ENCODE measurements around the gene MLXIP.

DNA sequence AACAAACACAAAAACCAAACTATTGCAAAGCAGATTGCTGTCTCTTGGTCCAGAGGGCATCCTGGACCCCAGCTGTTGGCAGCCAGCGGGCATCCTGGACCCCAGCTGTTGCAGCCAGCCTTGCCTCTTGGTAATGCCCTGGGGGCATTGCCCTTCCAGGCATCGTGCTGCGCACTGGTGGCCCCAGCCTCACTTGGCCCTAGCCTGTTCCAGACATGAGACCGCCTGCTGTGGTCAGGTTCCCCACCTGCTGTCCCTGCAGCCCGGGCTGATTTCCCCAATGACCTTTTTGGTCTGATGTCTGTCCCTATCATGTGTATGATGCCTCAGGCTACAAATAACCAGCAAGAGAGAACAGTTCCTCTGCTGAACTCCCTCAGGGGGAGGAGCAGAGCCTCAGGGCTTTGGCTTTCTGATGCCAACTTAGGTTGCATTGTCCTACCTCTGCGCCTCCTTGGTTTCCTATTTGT, 20.8 kb downstream of the MLXIP start:
- TF ChIP-seq, protein P1, sequence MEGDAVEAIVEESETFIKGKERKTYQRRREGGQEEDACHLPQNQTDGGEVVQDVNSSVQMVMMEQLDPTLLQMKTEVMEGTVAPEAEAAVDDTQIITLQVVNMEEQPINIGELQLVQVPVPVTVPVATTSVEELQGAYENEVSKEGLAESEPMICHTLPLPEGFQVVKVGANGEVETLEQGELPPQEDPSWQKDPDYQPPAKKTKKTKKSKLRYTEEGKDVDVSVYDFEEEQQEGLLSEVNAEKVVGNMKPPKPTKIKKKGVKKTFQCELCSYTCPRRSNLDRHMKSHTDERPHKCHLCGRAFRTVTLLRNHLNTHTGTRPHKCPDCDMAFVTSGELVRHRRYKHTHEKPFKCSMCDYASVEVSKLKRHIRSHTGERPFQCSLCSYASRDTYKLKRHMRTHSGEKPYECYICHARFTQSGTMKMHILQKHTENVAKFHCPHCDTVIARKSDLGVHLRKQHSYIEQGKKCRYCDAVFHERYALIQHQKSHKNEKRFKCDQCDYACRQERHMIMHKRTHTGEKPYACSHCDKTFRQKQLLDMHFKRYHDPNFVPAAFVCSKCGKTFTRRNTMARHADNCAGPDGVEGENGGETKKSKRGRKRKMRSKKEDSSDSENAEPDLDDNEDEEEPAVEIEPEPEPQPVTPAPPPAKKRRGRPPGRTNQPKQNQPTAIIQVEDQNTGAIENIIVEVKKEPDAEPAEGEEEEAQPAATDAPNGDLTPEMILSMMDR (IDR thresholded peaks at IDR 0.05; ENCODE audit: control extremely low read depth in 1 of 3, insufficient read depth in 1 of 3, low read depth in 1 of 3, low read length in 3 of 3) = no peak
- TF ChIP-seq JUND (IDR thresholded peaks at IDR 0.05; ENCODE audit: low read length) (no peak), POLR2AphosphoS5 (IDR thresholded peaks at IDR 0.05; ENCODE audit: low read depth, low read length) (no peak), CHD2 (IDR thresholded peaks at IDR 0.05; ENCODE audit: low read length) (no peak), EZH2 (IDR thresholded peaks at IDR 0.05; ENCODE audit: low read depth, low read length, severe bottlenecking) (no peak)
- TF ChIP-seq, protein P2, sequence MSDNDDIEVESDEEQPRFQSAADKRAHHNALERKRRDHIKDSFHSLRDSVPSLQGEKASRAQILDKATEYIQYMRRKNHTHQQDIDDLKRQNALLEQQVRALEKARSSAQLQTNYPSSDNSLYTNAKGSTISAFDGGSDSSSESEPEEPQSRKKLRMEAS (IDR thresholded peaks at IDR 0.05) = no peak
